LNCaP clone FGC (cell line): ENCODE measurements around the gene KRT10.

ENCODE experiments used
- DNase-seq: peaks from one replicate; pipeline ENCODE4 v3.0.0-alpha.2; 2011; ENCODE audit warnings: low read depth
- H3K4me3 ChIP-seq: 2 replicates; pipeline ENCODE4 v1.5.1; 2011; ENCODE audit warnings: mild to moderate bottlenecking, low read depth, low read length, control low read depth
- CTCF ChIP-seq: IDR thresholded peaks from 2 replicates; pipeline ENCODE4 v1.5.1; 2012; ENCODE audit warnings: mild to moderate bottlenecking; ENCODE audit not compliant: control insufficient read depth, insufficient read depth; ENCODE audit errors: extremely low read depth

KRT10 gene

GRCh38 chr17:40824015-40824832 lies 1.8 kb upstream of the KRT10 start:
- no peak for DNase-seq
- TF ChIP-seq CTCF, result no peak
- H3K4me3 ChIP-seq, result no peak overlapping the region

- no peak overlapping the region for H3K4me3 ChIP-seq
- no peak for TF ChIP-seq CTCF
- no peak for DNase-seq
Measured at GRCh38 chr17:40821536-40821935, 878 bp downstream of the KRT10 start.

- no peak for DNase-seq
- TF ChIP-seq CTCF, result no peak
- peak overlapping the region; percentile 70 for H3K4me3 ChIP-seq
Measured at GRCh38 chr17:40820228-40820838, 2.1 kb downstream of the KRT10 start.

GRCh38 chr17:40819528-40820125 lies 2.8 kb downstream of the KRT10 start:
- peak overlapping the region; percentile 70 for H3K4me3 ChIP-seq
- TF ChIP-seq CTCF, result no peak
- no peak for DNase-seq

- DNase-seq, result no peak
- TF ChIP-seq CTCF, result no peak
- peak overlapping the region; percentile 89 for H3K4me3 ChIP-seq
Measured at GRCh38 chr17:40818733-40819527, 3.5 kb downstream of the KRT10 start.

GRCh38 chr17:40818343-40818732 lies 4.1 kb downstream of the KRT10 start:
- no peak for TF ChIP-seq CTCF
- H3K4me3 ChIP-seq, result peak overlapping the region; percentile 89
- no peak for DNase-seq
